Keratinocyte (primary cell): Measurements from ENCODE around the gene SLC15A3.

ENCODE experiments used
- EZH2 ChIP-seq: IDR thresholded peaks from one replicate; pipeline ENCODE4 v1.6.1; 2012; ENCODE audit warnings: inconsistent platforms, mild to moderate bottlenecking, low read length, moderate library complexity
- TF ChIP-seq, protein P1 (sequence below), 3 experiments: IDR thresholded peaks in 1 of 3; conservative IDR thresholded peaks in 1 of 3; optimal IDR thresholded peaks in 1 of 3; 2 replicates in 2 of 3; 3 replicates in 1 of 3; pipeline versions ENCODE3 to v1.5.1; 2011; ENCODE audit warnings: low read length in 3 of 3, mild to moderate bottlenecking in 3 of 3, moderate library complexity in 2 of 3, control low read depth in 1 of 3, inconsistent platforms in 1 of 3; ENCODE audit not compliant: insufficient read depth in 2 of 3; ENCODE audit errors: extremely low read depth in 1 of 3

DNA sequence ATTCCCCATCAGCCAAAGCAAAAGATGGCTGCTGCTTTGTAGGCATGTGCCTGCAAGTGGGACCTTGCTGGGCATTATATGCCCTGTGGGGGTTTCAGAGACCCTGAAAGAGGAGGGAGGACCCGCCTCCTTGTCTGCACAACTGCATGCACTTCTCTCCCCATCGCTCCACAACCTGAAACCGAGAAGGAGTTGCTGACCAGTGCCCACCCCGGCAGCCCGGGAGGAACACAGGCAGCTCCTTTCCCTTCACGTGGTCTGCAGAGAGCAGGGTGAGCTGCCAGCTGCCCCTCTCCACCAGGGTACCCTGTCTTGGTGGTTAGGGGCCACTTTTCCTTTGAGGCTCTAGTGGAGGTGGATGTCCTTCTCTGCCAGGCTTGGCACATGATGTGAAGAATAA, 29.1 kb downstream of the SLC15A3 start:
- TF ChIP-seq, protein P1, sequence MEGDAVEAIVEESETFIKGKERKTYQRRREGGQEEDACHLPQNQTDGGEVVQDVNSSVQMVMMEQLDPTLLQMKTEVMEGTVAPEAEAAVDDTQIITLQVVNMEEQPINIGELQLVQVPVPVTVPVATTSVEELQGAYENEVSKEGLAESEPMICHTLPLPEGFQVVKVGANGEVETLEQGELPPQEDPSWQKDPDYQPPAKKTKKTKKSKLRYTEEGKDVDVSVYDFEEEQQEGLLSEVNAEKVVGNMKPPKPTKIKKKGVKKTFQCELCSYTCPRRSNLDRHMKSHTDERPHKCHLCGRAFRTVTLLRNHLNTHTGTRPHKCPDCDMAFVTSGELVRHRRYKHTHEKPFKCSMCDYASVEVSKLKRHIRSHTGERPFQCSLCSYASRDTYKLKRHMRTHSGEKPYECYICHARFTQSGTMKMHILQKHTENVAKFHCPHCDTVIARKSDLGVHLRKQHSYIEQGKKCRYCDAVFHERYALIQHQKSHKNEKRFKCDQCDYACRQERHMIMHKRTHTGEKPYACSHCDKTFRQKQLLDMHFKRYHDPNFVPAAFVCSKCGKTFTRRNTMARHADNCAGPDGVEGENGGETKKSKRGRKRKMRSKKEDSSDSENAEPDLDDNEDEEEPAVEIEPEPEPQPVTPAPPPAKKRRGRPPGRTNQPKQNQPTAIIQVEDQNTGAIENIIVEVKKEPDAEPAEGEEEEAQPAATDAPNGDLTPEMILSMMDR (optimal IDR thresholded peaks at IDR 0.05 in 1 of 3, IDR thresholded peaks at IDR 0.05 in 1 of 3, conservative IDR thresholded peaks at IDR 0.05 in 1 of 3; ENCODE audit: extremely low read depth in 1 of 3, insufficient read depth in 2 of 3, low read length in 3 of 3), result no peak
- TF ChIP-seq EZH2, result no peak
